Left ventricle myocardium inferior (tissue), 1 donor: ENCODE measurements around the gene IER5L. TPM values are rescaled to one million over a fixed set of nuclear protein-coding genes. Genes with fewer than 3 reads are reported as not detected.
A peak's percentile ranks its signal among the peaks of the same experiment; 100 is the strongest.

Experiments used
- DNase-seq: peaks from one replicate; pipeline ENCODE4 v3.0.0-alpha.2; 2020
- H3K27ac ChIP-seq: fragments of 200-600 bp; replicated peaks from 2 replicates; pipeline ENCODE4 v1.8.0; 2021
- H3K27me3 ChIP-seq: fragments of 200-600 bp; 2 replicates; pipeline ENCODE4 v1.8.0; 2021; ENCODE audit warnings: low read depth
- H3K36me3 ChIP-seq: fragments of 200-600 bp; 2 replicates; pipeline ENCODE4 v1.8.0; 2021
- H3K4me1 ChIP-seq: fragments of 200-600 bp; 2 replicates; pipeline ENCODE4 v1.8.0; 2021
- H3K4me3 ChIP-seq: fragments of 200-600 bp; 2 replicates; pipeline ENCODE4 v1.8.0; 2021; ENCODE audit warnings: mild to moderate bottlenecking, moderate library complexity
- H3K9me3 ChIP-seq: fragments of 200-600 bp; replicated peaks from 2 replicates; pipeline ENCODE4 v1.8.0; 2021
- CTCF ChIP-seq: fragments of 200-600 bp; IDR thresholded peaks from 2 replicates; pipeline ENCODE4 v1.8.0; 2021; ENCODE audit warnings: antibody characterized with exemption, mild to moderate bottlenecking, borderline replicate concordance
- intact Hi-C: fragments of 100-400 bp; cut with micrococcal nuclease; formaldehyde crosslinking; loops from one replicate; pipeline ENCODE4 v1.11.0; 2022
- total RNA-seq: library from RNA; stranded (reverse); fragmentation: NEBNext Ultra II Directional; extraction: Animal tissue kit (Norgen Biotek cat#: 25700); gene quantifications from one replicate; pipeline ENCODE4 v1.2.1, GENCODE V29; 2021
- donor health status: DM: no; HTN: yes; CAD: no; lungs with severe emphysema.

IER5L gene
- total RNA-seq, 1 donor from 2014 or later = 3.8 TPM

DNA sequence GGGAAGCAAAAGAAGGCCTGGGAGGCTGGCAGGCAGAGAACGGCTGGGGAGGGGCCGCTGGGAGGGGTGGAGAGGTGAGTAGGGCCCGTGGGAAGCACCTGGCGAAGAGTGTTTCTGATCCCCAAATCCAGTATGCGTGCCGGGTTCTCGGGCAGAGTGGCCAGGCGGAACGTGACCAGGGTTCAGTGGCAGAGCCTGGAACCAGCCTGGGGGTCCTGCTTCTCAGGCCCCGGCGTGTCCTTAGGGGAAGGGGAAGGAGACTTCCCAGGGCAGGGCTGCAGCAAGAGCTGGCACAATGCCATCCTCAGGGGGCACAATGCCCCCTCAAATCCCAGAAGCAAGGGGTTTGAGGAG, 25.5 kb upstream of the IER5L start:
- no peaks in the 10 kb centered on the region for H3K9me3 ChIP-seq
- DNase-seq = no peak
- no peak for TF ChIP-seq CTCF
- peak overlapping the region; percentile 79 for H3K4me3 ChIP-seq
- no peaks in the 10 kb centered on the region for H3K36me3 ChIP-seq
- H3K4me1 ChIP-seq = peaks cover 13% of the 10 kb centered on the region
- peak overlapping the region; percentile 94 for H3K27ac ChIP-seq
- H3K27me3 ChIP-seq = no peaks in the 10 kb centered on the region
- intact Hi-C loops = no loop called here

DNA sequence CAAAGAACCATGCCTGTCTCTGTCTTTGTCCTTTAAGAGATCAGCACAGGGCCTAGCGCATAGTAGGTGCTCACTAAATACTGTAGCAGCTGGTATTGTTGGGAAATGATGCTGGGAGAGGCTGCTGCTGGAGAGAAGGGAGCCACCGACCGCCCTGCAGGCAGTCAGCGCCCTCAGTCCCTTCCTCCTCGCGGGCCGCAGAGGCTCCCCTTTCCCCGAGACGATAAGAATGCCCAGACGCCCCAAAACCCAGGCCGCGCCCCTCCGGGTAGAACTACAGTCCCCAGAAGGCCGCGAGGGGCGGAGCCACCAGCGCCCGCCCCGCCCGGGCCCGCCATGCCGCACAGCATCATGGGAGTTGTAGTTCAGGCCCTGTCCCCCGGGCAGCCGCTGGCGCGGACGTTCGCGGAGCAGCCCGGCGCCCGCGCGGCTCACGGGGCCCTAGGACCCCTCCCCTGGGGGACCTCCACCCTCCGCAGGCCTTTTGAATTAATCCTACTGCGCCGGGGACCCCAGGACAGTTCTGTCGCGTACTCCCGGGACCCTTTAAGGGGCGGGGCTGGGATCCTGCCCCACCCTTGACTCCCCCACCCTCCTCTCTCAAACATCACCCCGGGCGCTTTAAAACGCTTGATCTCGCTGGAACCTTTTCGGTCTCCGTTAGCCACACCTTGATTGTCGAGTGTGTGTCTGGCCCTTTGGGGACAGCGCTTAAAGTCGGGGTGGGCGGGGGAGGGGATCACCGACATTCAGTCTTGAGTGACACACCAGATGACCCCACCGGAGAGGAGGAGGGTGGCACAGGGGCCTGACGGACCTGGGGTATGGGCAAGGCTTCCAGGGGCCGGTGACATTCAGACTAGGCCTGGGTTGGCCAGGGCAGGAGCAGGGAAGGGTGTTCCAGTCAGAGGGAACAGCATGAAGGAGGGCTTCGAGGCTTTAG, 24.8 kb upstream of the IER5L start:
- H3K27ac ChIP-seq = peak overlapping the region; percentile 94
- H3K27me3 ChIP-seq = no peaks in the 10 kb centered on the region
- H3K9me3 ChIP-seq = no peaks in the 10 kb centered on the region
- peak; percentile 88 for DNase-seq
- peaks cover 19% of the 10 kb centered on the region for H3K4me1 ChIP-seq
- no peaks in the 10 kb centered on the region for H3K36me3 ChIP-seq
- intact Hi-C loops = no loop called here
- no peak for TF ChIP-seq CTCF
- H3K4me3 ChIP-seq = peak overlapping the region; percentile 79

DNA sequence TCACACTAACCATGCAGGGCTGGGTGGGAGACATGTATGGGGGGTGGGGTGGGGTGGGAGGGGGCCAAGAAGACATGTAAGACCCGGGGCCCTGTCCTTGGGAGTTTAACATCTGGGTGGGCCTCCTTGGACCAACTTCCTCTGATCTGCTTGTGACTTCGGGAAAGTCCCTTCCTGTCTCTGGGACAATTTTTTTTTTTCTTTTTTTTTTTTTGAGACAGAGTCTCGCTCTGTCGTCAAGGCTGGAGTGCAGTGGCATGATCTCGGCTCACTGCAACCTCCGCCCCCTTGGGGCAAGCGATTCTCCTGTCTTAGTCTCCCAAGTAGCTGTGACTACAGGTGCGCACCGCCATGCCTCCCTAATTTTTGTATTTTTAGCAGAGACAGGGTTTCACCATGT, 23.8 kb upstream of the IER5L start:
- Histone ChIP-seq H3K27me3 (no peaks in the 10 kb centered on the region), H3K27ac (no peak overlapping the region), H3K9me3 (no peaks in the 10 kb centered on the region), H3K36me3 (no peaks in the 10 kb centered on the region), H3K4me1 (peaks cover 24% of the 10 kb centered on the region), H3K4me3 (no peak overlapping the region)
- intact Hi-C loops = no loop called here
- no peak for TF ChIP-seq CTCF
- no peak for DNase-seq

DNA sequence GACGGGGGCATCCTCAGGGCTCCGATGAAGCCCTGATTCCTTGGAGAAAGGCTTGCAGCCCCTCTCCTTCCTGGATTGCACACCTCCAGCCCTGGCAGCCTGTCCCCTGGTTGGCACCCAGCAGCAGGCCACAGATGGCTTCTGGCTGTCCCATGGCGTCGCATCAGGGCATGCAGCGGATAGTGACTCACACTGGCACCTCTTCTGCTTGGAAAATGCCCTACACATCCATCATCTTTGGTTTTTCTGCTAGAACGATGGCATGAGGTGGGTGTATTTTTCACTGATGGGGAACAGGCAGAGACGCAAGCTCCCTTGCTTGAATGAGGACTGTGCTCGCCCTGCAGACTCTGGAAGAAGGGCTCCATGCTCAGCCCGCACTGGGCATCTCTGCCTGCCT, 23.2 kb upstream of the IER5L start:
- no peaks in the 10 kb centered on the region for H3K36me3 ChIP-seq
- no peaks in the 10 kb centered on the region for H3K9me3 ChIP-seq
- TF ChIP-seq CTCF = no peak
- H3K27me3 ChIP-seq = no peaks in the 10 kb centered on the region
- no peak overlapping the region for H3K27ac ChIP-seq
- intact Hi-C loops = no loop called here
- H3K4me3 ChIP-seq = no peak overlapping the region
- H3K4me1 ChIP-seq = peaks cover 24% of the 10 kb centered on the region
- no peak for DNase-seq

DNA sequence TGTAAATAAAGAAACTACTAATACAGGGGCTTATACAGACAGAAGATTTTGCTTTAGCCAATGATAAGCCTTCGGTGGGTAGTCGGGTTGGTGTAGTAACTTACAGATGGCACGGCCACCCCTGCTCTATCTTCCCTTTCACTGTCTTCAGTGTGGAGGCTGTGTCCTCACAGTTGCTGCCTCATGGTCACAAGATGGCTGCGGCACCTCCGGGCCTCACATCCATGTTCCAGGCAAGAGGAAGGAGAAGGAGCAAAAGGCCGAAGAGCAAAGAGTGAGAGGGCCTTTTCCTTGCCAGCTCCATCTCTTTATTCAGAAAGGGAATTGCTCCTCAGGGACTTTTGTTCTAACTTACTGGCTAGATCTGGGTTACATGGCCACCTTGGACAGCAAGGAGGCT, 22.2 kb upstream of the IER5L start:
- H3K27me3 ChIP-seq = peaks cover 9% of the 10 kb centered on the region
- no peak for DNase-seq
- no peak for TF ChIP-seq CTCF
- H3K36me3 ChIP-seq = no peaks in the 10 kb centered on the region
- no peak overlapping the region for H3K4me3 ChIP-seq
- H3K27ac ChIP-seq = no peak overlapping the region
- intact Hi-C loops = no loop called here
- no peaks in the 10 kb centered on the region for H3K9me3 ChIP-seq
- peaks cover 24% of the 10 kb centered on the region for H3K4me1 ChIP-seq
